Stimulated activated CD4-positive, alpha-beta T cell treated with anti-CD3 and anti-CD28 coated beads, Interleukin-4, amount 100 ng/mL, for 1 hour (primary cell): ENCODE results near the gene FMNL3.

Experiments
- DNase-seq: peaks from one replicate; pipeline ENCODE4 v3.0.0-alpha.2; 2020

The FMNL3 gene

DNA sequence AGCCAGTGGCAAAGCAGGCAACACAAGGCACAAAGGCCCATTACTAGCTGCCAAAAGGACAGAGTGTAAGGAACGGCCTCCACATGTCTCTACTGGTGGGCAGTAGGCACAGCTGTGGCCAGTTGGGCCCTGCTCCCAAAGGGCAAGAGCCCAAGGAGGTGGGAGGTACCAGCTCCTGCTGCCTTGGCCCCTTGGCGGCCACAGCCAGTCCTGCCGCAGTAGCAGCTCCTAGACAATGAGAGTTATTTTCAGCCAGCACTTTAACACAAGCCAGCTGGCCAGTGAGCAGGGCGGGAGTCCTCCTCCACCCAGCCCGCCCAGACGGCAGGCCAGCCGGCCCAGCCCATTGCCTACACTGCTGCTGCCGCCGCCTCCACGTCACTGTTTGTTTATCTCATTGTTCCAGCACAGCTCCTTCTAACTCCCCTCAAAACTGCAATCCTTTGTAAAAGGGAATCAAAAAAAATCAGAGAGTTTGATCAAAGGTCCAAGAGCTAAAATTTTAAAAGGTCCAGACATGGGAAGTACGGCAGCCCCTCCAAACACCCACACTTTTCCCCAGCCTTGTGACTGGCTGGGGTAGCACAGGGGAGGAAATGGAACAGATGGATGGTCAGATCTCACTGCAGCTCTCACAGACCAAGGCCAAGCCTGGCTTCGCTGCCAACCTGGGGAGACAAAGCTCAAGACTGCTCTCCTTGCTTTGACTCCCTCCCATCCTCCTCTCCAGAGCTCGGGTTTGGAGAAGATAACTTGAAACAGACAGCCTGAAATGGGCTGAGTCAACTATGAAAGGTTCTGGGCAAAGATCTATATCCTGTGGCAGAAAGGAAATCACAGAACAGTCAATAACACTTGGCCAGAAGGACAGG is 33.5 kb downstream of the FMNL3 start:
- no peak for DNase-seq

- DNase-seq, result no peak
These were observed 34.6 kb downstream of the FMNL3 start for GRCh38 chr12:49672301-49673217.

DNA sequence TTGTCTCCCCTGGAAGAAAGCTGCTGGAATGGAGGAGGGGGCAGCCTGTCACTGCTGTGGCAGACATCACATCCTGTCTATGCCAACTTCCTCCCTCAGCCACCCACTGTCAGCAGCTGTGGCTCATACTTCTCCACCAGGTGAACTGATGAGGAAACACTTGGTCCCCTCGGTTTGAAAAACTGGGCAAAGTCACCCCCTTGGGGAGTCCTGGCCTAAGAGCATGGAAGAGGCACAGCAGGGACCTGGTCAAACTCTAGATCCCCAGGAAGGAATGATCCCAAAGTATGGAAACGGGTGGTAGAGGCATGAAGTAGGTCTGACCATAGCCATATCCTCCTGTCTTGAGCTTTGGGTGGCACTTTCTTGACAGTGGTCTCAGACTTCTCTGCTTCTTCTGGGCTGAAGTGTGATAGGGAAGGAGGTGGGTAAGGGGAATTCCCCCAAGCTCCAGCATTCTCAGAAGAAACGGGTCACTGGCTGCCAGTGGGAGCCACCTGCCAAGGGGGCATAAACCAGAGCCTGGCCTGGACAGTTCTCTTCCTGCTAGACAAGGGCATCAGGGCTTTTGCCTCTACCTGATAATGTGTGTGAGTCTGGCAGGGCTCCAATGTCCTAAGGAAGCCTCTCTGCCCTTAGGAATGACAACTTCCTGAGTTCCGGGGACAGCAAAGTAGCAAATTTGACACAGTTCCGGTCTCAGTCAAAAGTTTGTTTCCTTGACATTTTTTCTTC is 36.0 kb downstream of the FMNL3 start:
- DNase-seq, result peak; percentile 57

DNA sequence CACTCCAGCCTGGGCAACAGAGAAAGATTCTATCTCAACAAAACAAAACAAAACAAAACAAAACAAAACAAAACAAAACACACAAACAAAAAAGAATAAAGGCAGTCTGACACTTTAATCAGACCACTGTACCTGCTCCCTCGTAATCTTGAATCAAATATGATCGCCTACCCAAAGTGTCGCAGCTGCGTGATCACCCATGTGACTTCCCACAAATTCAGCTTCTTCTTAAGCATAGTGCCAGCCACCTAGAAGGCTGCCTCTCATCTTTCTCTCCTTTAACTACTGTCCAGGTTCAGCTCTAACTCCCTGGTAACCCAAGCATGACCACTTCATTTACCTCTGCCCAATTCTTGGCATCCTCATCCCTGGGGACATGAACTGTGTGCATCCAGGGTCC is 37.4 kb downstream of the FMNL3 start:
- DNase-seq, result no peak

DNA sequence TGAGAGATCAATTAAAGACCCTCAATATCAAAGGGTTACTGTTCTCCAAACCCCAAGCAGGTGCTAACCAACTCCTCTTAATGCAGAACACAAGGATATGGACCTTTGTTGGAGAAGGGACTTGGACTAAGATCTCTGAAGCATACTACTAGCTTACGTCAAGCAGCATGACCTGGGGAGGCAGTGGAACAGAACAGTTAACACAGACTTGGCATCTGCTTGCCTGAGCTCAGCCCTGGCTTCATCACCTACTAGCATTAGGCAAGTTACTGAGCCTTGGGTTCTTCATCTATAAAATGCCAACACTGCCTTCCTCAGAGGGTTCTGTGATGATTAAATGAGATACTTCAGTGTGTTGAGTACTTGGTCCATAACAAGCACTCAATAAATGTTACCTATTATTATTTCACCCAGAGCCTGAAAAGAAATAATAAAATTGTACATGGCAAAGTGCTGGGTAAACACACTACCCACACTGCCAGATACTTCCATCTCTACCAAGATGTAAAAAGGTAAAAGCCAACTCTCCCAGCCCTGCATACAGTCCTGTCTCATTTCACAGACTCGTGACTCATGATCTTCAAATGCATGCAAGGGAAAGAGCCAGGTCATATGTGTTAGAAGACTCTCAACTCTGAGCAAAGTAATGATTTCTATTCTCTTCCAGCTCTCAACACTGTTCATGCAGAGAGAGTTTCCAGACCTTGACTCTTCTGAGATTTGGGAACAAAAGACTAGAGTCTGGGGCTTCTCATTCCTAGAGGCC is 39.7 kb downstream of the FMNL3 start:
- DNase-seq, result no peak

DNA sequence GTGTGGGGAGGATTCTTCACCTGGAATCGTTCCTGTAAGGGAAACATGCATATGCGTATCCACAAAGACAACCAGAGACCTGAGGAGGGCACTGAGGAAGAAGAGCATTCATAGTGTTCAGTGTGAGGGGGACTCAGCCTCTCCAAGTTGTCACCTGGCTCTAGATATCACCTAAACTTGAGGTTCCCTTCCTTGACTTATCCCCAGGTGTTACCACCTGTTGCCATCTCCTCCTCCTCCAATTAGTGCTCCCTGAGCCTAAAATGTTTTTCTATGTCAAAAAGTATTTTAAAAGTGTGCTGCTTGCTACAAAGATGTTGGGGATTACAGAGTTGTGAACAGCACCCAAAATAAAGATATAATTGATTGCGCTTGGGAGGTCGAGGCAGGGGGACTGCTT is 41.0 kb downstream of the FMNL3 start:
- DNase-seq, result no peak

DNA sequence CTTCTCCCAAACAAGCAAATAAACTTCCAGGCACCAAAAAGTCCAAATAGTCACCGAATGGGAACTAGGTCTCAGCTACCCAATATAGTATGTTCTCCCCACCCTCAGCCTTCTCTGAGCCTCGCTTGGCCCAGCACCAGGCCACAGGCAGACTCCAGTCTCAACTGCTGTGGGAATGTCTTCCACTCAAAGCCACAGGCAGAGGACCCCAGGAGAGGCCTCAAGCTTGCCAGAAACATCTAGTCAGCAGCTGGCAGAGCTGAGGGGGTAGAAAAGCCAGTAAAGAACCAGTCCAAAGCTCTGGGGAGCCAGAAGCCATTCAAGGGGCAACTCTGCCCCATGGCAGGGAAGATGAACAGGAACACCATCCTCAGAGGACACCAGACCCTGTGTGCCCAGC is 41.8 kb downstream of the FMNL3 start:
- DNase-seq, result no peak

GRCh38 chr12:49664591-49665239 is 42.5 kb downstream of the FMNL3 start:
- no peak for DNase-seq

- no peak for DNase-seq
These were observed 43.0 kb downstream of the FMNL3 start for GRCh38 chr12:49664167-49664566.

DNA sequence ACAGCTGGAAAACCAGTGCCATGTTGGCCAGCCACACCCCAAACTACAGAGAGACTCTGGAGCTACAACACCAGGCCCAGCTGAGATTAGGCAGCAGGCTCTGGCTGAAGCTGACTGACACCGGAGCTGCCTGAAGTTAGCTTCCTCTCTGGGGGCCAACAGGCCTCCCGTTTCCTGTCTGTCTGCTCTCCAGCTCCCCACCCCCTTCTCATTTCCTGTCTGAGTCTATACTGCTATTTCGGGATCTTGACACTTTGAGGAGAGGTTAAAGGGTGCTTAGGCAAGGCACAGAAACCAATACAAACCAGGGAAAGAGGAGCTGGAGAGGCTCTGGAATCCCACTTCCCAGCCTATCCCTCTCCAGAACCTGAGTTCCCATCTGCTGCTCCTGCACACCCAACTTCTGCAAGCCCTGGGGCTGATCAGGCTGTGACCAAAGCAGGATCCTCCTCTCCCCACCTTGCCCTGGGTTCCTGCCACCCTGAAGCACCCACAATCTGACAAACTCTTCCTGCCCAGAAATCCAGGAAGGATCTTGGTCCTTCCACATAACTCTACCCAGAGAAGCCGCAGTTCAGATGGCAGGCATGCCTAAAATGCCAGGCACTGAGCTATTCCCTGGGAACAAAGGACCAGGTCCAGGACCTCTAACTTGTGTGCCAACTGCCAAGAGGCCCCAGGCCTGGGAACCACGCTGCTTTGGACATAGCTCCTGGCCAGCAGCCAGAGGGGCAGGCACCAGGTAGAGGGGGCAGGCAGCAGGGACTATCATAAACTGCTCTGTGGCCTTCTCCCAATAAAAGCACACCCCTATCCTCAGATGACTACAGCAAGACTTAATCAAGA is 44.0 kb downstream of the FMNL3 start:
- peak; percentile 63 for DNase-seq

- DNase-seq, result no peak
These were observed 45.5 kb downstream of the FMNL3 start for GRCh38 chr12:49661746-49662145.

- DNase-seq, result peak; percentile 34
These were observed 46.0 kb downstream of the FMNL3 start for GRCh38 chr12:49661191-49661590.

DNA sequence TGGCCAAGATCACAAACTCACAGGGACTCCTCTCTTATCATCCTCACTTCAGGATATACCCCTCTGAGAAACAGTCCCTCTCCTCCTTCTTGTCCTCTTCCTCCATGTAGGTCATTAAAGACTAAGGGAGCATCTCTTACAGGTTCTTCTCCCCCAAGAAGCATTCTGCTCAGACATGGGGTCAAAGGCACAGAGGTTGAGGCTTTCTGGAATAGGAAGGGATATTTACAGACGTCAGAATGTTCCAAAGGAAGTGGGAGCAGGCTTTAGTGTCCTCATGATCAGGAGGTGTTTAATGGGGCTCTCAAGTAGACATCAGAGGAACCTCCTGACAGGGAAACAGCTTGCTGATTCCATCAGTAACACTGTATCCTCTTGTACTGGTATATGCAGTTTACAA is 47.5 kb downstream of the FMNL3 start:
- no peak for DNase-seq

DNA sequence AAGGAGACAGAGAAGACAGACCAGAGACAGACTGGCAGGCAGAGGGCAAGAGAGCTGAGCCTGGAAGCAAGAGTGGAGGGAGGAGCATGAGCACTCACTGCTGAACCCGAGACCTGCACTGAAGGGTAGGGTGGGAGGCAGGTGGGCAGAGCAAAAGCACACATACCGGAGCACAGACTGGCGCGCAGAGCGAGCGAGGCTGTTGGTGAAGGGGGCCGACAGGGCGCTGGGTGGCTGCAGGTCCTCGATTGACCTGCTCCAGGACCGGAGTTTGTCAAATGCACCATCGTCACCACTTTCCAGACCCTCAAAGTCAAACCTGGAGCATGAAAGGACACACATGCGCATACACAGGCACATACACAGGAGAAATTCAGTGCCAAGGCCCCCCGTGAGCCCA is 48.9 kb downstream of the FMNL3 start:
- no peak for DNase-seq

- no peak for DNase-seq
These were observed 51.5 kb downstream of the FMNL3 start for GRCh38 chr12:49655595-49656236.

GRCh38 chr12:49654715-49655114 is 52.5 kb downstream of the FMNL3 start:
- no peak for DNase-seq

DNA sequence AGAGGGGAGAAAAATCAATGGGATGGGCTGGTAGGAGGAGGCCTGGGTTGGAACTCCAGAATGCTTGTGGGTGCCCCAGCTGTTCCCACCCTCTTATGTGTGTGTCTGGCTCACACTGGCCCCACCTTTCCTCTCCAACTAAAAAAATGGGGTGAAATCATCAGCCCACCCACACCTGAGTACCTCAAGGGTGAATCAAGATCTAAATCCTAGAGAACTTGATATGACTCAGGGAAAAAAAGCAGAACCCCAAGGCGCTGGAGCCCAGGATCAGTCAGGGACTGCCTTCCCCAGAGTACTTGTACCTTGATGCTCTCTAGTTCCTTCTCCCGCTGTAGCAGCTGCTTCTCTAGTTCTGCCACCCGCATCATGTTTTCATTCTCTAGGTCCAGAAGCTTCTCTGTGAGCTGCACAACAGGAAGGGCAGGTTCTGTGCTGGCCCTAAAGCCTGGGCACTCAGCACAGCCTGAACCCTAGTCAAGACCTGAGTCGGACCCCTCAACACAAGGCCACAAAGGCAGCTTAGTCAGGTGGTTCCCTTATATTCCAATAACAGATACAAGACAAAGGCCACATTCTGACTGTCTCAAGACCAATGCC is 54.2 kb downstream of the FMNL3 start:
- no peak for DNase-seq

DNA sequence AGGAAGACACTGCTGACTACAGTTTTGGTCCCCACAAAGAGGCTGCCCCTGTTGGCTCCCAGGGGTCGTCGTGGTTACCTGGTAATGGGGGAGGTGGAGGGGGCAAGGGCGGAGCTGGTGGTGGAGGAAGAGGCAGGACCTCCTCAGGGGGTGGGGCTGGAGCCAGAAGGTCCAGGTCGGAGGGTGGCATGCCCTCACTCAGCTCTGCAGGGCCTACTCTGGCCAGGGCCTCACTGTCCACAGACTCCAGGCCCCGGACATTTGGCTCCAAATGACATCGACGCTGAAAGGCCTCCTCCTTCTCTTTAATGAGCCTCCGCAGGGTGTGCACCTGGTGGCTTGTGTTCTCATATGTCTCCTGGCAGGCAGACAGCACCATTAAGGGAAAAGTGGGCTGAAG is 55.4 kb downstream of the FMNL3 start:
- no peak for DNase-seq

GRCh38 chr12:49649892-49650291 is 57.3 kb downstream of the FMNL3 start:
- no peak for DNase-seq

- no peak for DNase-seq
These were observed 57.8 kb downstream of the FMNL3 start for GRCh38 chr12:49649445-49649844.
